ENCODE results near the gene GMPPA. TPM values are rescaled to one million over a fixed set of nuclear protein-coding genes. Genes with fewer than 3 reads are reported as not detected.

GMPPA gene
- total and polyA plus RNA-seq, 4 donors: 18.8 to 48.9 (median 38.7) TPM

GRCh38 chr2:219531639-219532377 is 33.1 kb downstream of the GMPPA start:
- ATAC-seq (ENCODE audit: insufficient read depth, low FRiP score) (no peak), DNase-seq (no peak)
- H3K27ac ChIP-seq (ENCODE audit: low read depth in 1 of 2, low read length in 1 of 2): no peak overlapping the region
- H3K27me3 ChIP-seq (ENCODE audit: control insufficient read depth in 3 of 3, insufficient read depth in 3 of 3, low read length in 2 of 3): peaks cover 0 to 32% (median 22%) of the 10 kb centered on the region in 3 donors
- no peaks in the 10 kb centered on the region for H3K36me3 ChIP-seq (ENCODE audit: control insufficient read depth in 4 of 4, insufficient read depth in 4 of 4, low read length in 4 of 4)
- H3K9ac ChIP-seq (ENCODE audit: insufficient read depth in 1 of 2, low read length in 2 of 2): no peak overlapping the region
- TF ChIP-seq, protein P1, sequence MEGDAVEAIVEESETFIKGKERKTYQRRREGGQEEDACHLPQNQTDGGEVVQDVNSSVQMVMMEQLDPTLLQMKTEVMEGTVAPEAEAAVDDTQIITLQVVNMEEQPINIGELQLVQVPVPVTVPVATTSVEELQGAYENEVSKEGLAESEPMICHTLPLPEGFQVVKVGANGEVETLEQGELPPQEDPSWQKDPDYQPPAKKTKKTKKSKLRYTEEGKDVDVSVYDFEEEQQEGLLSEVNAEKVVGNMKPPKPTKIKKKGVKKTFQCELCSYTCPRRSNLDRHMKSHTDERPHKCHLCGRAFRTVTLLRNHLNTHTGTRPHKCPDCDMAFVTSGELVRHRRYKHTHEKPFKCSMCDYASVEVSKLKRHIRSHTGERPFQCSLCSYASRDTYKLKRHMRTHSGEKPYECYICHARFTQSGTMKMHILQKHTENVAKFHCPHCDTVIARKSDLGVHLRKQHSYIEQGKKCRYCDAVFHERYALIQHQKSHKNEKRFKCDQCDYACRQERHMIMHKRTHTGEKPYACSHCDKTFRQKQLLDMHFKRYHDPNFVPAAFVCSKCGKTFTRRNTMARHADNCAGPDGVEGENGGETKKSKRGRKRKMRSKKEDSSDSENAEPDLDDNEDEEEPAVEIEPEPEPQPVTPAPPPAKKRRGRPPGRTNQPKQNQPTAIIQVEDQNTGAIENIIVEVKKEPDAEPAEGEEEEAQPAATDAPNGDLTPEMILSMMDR (IDR thresholded peaks at IDR 0.05; ENCODE audit: control extremely low read depth, extremely low read depth): no peak
- 69 to 79% methylated on average over 20 of the region's 20 CpGs for WGBS, 2 donors
- no peaks in the 10 kb centered on the region for H3K9me3 ChIP-seq (ENCODE audit: control insufficient read depth in 4 of 4, insufficient read depth in 3 of 4, low read length in 3 of 4)
- H3K4me1 ChIP-seq (ENCODE audit: control insufficient read depth in 5 of 5, insufficient read depth in 5 of 5, low read length in 5 of 5): peaks cover 0 to 12% (median 0%) of the 10 kb centered on the region in 5 donors
- H3K4me3 ChIP-seq: no peak overlapping the region

DNA sequence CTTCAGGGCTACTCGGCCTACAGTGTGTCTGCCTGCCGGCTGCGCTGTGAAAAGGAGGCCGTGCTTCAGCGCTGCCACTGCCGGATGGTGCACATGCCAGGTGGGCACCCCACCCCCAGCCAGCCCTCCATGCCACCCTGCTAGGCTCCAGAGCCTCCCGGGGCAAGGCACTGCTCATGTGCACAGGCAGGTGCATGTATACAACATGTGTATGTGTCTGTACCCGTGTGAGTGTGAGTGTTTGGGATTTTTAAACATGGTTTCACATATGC is 33.6 kb downstream of the GMPPA start:
- no peak for ATAC-seq (ENCODE audit: insufficient read depth, low FRiP score)
- 80 to 85% methylated on average over 8 of the region's 8 CpGs for WGBS, 2 donors
- Histone ChIP-seq H3K4me3 (no peak overlapping the region), H3K9ac (ENCODE audit: insufficient read depth in 1 of 2, low read length in 2 of 2) (no peak overlapping the region), H3K9me3 (ENCODE audit: control insufficient read depth in 4 of 4, insufficient read depth in 3 of 4, low read length in 3 of 4) (no peaks in the 10 kb centered on the region), H3K27ac (ENCODE audit: low read depth in 1 of 2, low read length in 1 of 2) (no peak overlapping the region), H3K4me1 (ENCODE audit: control insufficient read depth in 5 of 5, insufficient read depth in 5 of 5, low read length in 5 of 5) (peaks cover 0 to 13% (median 0%) of the 10 kb centered on the region in 5 donors), H3K27me3 (ENCODE audit: control insufficient read depth in 3 of 3, insufficient read depth in 3 of 3, low read length in 2 of 3) (peaks cover 0 to 27% (median 22%) of the 10 kb centered on the region in 3 donors), H3K36me3 (ENCODE audit: control insufficient read depth in 4 of 4, insufficient read depth in 4 of 4, low read length in 4 of 4) (no peaks in the 10 kb centered on the region)
- TF ChIP-seq, protein P1 (IDR thresholded peaks at IDR 0.05; ENCODE audit: control extremely low read depth, extremely low read depth): no peak
- DNase-seq: no peak

- H3K27ac ChIP-seq (ENCODE audit: low read depth in 1 of 2, low read length in 1 of 2): no peak overlapping the region
- DNase-seq (no peak), ATAC-seq (ENCODE audit: insufficient read depth, low FRiP score) (no peak)
- WGBS, 2 donors: 83 to 95% methylated on average over 6 of the region's 6 CpGs
- no peaks in the 10 kb centered on the region for H3K9me3 ChIP-seq (ENCODE audit: control insufficient read depth in 4 of 4, insufficient read depth in 3 of 4, low read length in 3 of 4)
- TF ChIP-seq, protein P1 (IDR thresholded peaks at IDR 0.05; ENCODE audit: control extremely low read depth, extremely low read depth): no peak
- H3K4me1 ChIP-seq (ENCODE audit: control insufficient read depth in 5 of 5, insufficient read depth in 5 of 5, low read length in 5 of 5): peaks cover 0 to 30% (median 0%) of the 10 kb centered on the region in 5 donors
- H3K9ac ChIP-seq (ENCODE audit: insufficient read depth in 1 of 2, low read length in 2 of 2): no peak overlapping the region
- no peak overlapping the region for H3K4me3 ChIP-seq
- peaks cover 0 to 13% (median 12%) of the 10 kb centered on the region in 3 donors for H3K27me3 ChIP-seq (ENCODE audit: control insufficient read depth in 3 of 3, insufficient read depth in 3 of 3, low read length in 2 of 3)
- H3K36me3 ChIP-seq (ENCODE audit: control insufficient read depth in 4 of 4, insufficient read depth in 4 of 4, low read length in 4 of 4): peaks cover 0 to 2% (median 0%) of the 10 kb centered on the region in 4 donors
Measured at GRCh38 chr2:219533930-219534661, 35.4 kb downstream of the GMPPA start.

Measured in lung (tissue), 12 donors.